ENCODE results near the gene TMEM143. TPM values are rescaled to one million over a fixed set of nuclear protein-coding genes. Genes with fewer than 3 reads are reported as not detected.
A peak's percentile ranks its signal among the peaks of the same experiment; 100 is the strongest.

TMEM143 gene
- total and polyA plus RNA-seq, 10 donors = 5.8 to 14.8 (median 9.1) TPM

GRCh38 chr19:48329167-48329891 is 34.4 kb downstream of the TMEM143 start:
- peak overlapping the region in 5 of 8 donors; percentile 37 to 70 (median 49) for H3K4me3 ChIP-seq
- H3K27ac ChIP-seq = peak overlapping the region in 7 of 8 donors; percentile 91 to 100 (median 96)
- peaks cover 47 to 100% (median 92%) of the 10 kb centered on the region in 6 donors for H3K4me1 ChIP-seq
- H3K27me3 ChIP-seq (replicated peaks in 1 of 7) = no peaks in the 10 kb centered on the region
- intact Hi-C loops (cut with DNase I; ENCODE audit: low total_unique reads) = no loop called here
- H3K9me3 ChIP-seq = peaks cover 0 to 5% (median 0%) of the 10 kb centered on the region in 8 donors
- no peak for DNase-seq
- TF ChIP-seq POLR2AphosphoS5 (IDR thresholded peaks at IDR 0.05) = peak in 1 of 3 donors; percentile 15
- no peak for TF ChIP-seq POLR2A (IDR thresholded peaks at IDR 0.05)
- 60 to 65% (median 64%) methylated on average over 15 of the region's 15 CpGs for WGBS, 5 donors
- peaks cover 0 to 41% (median 3%) of the 10 kb centered on the region in 6 donors for H3K36me3 ChIP-seq

GRCh38 chr19:48325265-48325910 is 38.4 kb downstream of the TMEM143 start, which contains the start of gene EMP3:
TSS of gene EMP3 (plus strand) at chr19:48325552. CDS start at chr19:48326845, 1,293 bp downstream.
- H3K27ac ChIP-seq = peak within 1 kb of the TSS; percentile 71 to 100 (median 98)
- H3K4me1 ChIP-seq = peaks cover 52 to 98% (median 92%) of the 10 kb centered on the region in 6 donors
- TF ChIP-seq POLR2AphosphoS5 (IDR thresholded peaks at IDR 0.05) = peak; percentile 75 to 92 (median 84)
- no peak for TF ChIP-seq CTCF (IDR thresholded peaks at IDR 0.05 in 8 of 11, conservative IDR thresholded peaks at IDR 0.05 in 3 of 11)
- peak in 2 of 3 donors; percentile 17 to 65 for TF ChIP-seq POLR2A (IDR thresholded peaks at IDR 0.05)
- intact Hi-C loops (cut with DNase I; ENCODE audit: low total_unique reads) = no loop called here
- H3K27me3 ChIP-seq (replicated peaks in 1 of 7) = no peaks in the 10 kb centered on the region
- 1 to 2% (median 2%) methylated on average over 22 of the region's 22 CpGs for WGBS, 5 donors
- H3K36me3 ChIP-seq = peaks cover 0 to 29% (median 3%) of the 10 kb centered on the region in 6 donors
- peak; percentile 93 for DNase-seq
- H3K4me3 ChIP-seq = peak within 1 kb of the TSS; percentile 52 to 69 (median 59)
- peaks cover 0 to 5% (median 0%) of the 10 kb centered on the region in 8 donors for H3K9me3 ChIP-seq

- TF ChIP-seq CTCF (IDR thresholded peaks at IDR 0.05 in 8 of 11, conservative IDR thresholded peaks at IDR 0.05 in 3 of 11) (peak in 7 of 11 experiments; percentile 16 to 56 (median 42)), POLR2A (IDR thresholded peaks at IDR 0.05) (peak in 2 of 3 donors; percentile 48 to 74), POLR2AphosphoS5 (IDR thresholded peaks at IDR 0.05) (peak; percentile 97 to 99 (median 98))
- Histone ChIP-seq H3K27me3 (replicated peaks in 1 of 7) (no peaks in the 10 kb centered on the region), H3K36me3 (no peaks in the 10 kb centered on the region), H3K4me1 (peaks cover 35 to 72% (median 65%) of the 10 kb centered on the region in 6 donors), H3K27ac (peak overlapping the region; percentile 96 to 100 (median 100)), H3K9me3 (no peaks in the 10 kb centered on the region), H3K4me3 (peak overlapping the region; percentile 10 to 82 (median 51))
- intact Hi-C loops (cut with DNase I; ENCODE audit: low total_unique reads) = no loop called here
- DNase-seq = peak; percentile 100
- WGBS, 5 donors = 1 to 2% (median 1%) methylated on average over 27 to 63 of the region's 63 CpGs
These were observed 41.8 kb downstream of the TMEM143 start for GRCh38 chr19:48321622-48322591.

GRCh38 chr19:48321372-48321621 is 42.4 kb downstream of the TMEM143 start:
- H3K4me3 ChIP-seq = peak overlapping the region; percentile 10 to 82 (median 51)
- intact Hi-C loops (cut with DNase I; ENCODE audit: low total_unique reads) = no loop called here
- H3K27ac ChIP-seq = peak overlapping the region; percentile 96 to 100 (median 100)
- TF ChIP-seq POLR2AphosphoS5 (IDR thresholded peaks at IDR 0.05) (no peak), CTCF (IDR thresholded peaks at IDR 0.05 in 8 of 11, conservative IDR thresholded peaks at IDR 0.05 in 3 of 11) (no peak), POLR2A (IDR thresholded peaks at IDR 0.05) (no peak)
- H3K4me1 ChIP-seq = peaks cover 33 to 66% (median 59%) of the 10 kb centered on the region in 6 donors
- no peaks in the 10 kb centered on the region for H3K36me3 ChIP-seq
- WGBS, 5 donors = 1 to 2% (median 1%) methylated on average over 16 to 22 of the region's 22 CpGs
- no peaks in the 10 kb centered on the region for H3K27me3 ChIP-seq (replicated peaks in 1 of 7)
- peak; percentile 100 for DNase-seq
- no peaks in the 10 kb centered on the region for H3K9me3 ChIP-seq
